Neuron (in vitro differentiated cells): ENCODE measurements around the gene TBC1D9.

Experiments
- H2AFZ ChIP-seq: one replicate; pipeline ENCODE4 v1.6.1; 2013; ENCODE audit warnings: low read depth, mild to moderate bottlenecking, inconsistent platforms, low read length, moderate library complexity
- H3K27me3 ChIP-seq: one replicate; pipeline ENCODE4 v1.6.1; 2013; ENCODE audit warnings: low read length; ENCODE audit not compliant: insufficient read depth
- H3K36me3 ChIP-seq: one replicate; pipeline ENCODE4 v1.6.1; 2013; ENCODE audit warnings: low read length; ENCODE audit not compliant: insufficient read depth
- H3K4me1 ChIP-seq: one replicate; pipeline ENCODE4 v1.6.1; 2013; ENCODE audit warnings: low read length; ENCODE audit not compliant: insufficient read depth
- H3K4me3 ChIP-seq: 2 replicates; pipeline ENCODE4 v1.5.1; 2013; ENCODE audit warnings: mild to moderate bottlenecking, low read length, moderate library complexity
- H3K9me3 ChIP-seq: one replicate; pipeline ENCODE4 v1.6.1; 2013; ENCODE audit warnings: low read length

TBC1D9 gene

DNA sequence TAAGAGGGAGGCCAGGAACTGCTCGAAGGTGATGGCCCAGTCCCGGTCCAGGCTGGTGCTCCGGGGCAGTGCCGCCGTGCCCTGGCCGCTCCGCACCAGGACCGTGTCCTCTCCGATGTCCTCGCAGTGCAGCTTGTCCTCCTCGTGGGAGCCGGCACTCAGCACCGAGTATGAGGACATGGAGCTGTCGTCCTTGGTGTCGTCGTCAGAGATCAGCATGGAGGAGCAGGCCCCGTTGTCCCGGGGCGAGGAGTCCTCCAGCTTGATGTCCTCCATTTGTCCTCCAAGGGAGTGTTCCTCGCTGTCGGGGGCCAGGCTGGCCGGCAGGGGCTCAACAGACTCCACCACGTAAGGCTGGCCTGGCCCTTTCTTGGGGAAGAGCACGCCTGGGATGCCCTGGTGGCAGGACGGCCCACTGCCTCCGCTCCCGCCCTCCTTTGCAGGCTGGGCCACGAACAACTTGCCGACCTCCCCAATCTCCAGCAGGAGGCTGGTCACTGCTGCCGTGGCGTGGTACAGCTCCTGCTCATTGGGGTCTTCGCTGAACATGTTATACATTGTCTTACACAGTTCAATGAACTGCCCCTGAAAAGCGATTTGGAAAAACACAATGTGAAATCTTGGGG, 133.7 kb downstream of the TBC1D9 start:
- Histone ChIP-seq H3K36me3 (peaks cover 43% of the 10 kb centered on the region), H3K4me1 (peaks cover 7% of the 10 kb centered on the region)

DNA sequence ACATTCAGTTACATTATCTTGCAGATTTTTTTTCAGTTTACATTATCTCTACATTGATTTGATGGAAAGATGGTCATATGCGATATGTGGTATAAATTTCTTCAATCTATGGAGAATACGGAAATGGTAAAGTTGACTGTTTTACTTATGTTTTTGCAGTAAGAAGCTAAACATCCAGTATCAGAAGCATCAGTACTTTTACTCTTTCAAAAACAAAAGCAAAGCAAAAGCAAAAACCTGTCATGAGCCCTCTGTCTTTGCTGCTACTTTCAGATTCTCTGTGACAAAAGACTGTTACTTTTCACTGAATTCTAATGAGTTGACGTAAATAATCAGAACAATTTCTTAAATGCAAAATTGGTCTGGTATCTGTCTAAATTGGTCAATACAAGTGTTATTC, 135.0 kb downstream of the TBC1D9 start:
- Histone ChIP-seq H3K27me3 (no peaks in the 10 kb centered on the region), H3K4me3 (no peak overlapping the region), H3K36me3 (peaks cover 33% of the 10 kb centered on the region), H3K9me3 (no peaks in the 10 kb centered on the region), H2AFZ (no peak overlapping the region), H3K4me1 (peaks cover 9% of the 10 kb centered on the region)

More for the DNA sequence above, 133.7 kb downstream of the TBC1D9 start:
- H2AFZ ChIP-seq: no peak overlapping the region
- no peaks in the 10 kb centered on the region for H3K9me3 ChIP-seq
- H3K27me3 ChIP-seq: no peaks in the 10 kb centered on the region
- H3K4me3 ChIP-seq: no peak overlapping the region

DNA sequence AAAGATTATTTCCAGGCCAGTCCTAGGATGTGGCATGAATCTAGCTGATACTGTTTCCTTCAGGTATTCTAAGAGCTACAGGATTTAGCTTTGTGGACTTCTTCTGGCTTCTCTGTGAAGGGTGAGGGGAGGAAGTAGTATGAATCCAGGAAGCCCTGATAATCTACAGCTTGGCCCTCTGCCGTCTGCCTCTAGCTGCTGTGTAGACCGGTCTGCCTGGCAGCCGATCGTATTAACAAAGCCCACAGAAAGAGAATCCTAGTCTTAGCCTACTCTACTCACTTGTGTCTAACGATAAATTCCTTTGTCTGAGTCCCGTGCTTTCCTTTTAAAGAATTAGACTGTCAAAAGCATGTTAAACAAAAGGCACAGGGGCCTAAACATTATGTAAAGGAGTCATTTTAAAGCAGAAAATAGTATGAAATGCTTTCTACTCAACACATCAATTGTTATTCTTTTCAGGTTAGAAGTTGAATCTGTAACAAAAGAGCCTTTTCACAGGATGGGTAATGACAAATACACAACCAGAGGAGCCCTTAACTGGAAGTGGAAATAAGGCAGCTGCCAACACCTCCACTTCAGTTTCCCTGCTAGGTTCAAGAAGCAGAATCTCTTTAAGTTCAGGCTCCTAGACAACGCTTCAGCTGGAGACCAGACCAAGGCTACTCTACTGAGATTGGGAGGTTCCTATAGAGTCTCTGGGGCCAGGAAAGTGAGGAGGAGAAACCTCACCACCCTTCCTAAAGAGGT, 138.5 kb downstream of the TBC1D9 start:
- Histone ChIP-seq H3K36me3 (peaks cover 8% of the 10 kb centered on the region), H3K9me3 (no peaks in the 10 kb centered on the region), H3K4me1 (peaks cover 9% of the 10 kb centered on the region), H2AFZ (peak overlapping the region; percentile 31), H3K4me3 (no peak overlapping the region), H3K27me3 (no peaks in the 10 kb centered on the region)

- Histone ChIP-seq H3K9me3 (no peaks in the 10 kb centered on the region), H3K4me1 (peaks cover 11% of the 10 kb centered on the region), H3K36me3 (no peaks in the 10 kb centered on the region), H2AFZ (no peak overlapping the region), H3K27me3 (no peaks in the 10 kb centered on the region), H3K4me3 (no peak overlapping the region)
These were observed 140.7 kb downstream of the TBC1D9 start for GRCh38 chr4:140615451-140615850.

- Histone ChIP-seq H3K4me3 (no peak overlapping the region), H3K9me3 (no peaks in the 10 kb centered on the region), H2AFZ (no peak overlapping the region), H3K4me1 (peaks cover 15% of the 10 kb centered on the region), H3K27me3 (no peaks in the 10 kb centered on the region), H3K36me3 (no peaks in the 10 kb centered on the region)
These were observed 143.8 kb downstream of the TBC1D9 start for GRCh38 chr4:140612357-140612756.

DNA sequence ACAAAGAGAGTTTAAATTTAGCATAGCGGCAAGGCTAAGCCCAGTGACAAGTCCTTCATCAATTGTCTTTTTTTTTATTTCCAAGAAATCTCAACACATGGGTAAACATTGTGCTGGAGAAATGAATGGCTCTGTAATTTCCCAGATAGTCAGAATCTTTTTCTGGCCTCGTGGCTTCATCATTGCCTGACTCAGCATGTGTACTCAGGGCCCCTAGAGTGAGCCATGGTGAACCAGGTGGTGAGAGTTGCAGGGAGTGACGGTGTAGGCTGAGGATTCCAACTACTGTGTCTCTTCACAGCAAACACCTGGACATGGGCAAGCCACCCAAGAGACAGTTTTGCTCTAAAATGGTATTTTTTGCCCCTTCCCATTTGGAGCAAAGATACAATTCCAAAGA, 144.3 kb downstream of the TBC1D9 start:
- Histone ChIP-seq H3K4me3 (no peak overlapping the region), H3K36me3 (no peaks in the 10 kb centered on the region), H3K4me1 (peaks cover 14% of the 10 kb centered on the region), H3K9me3 (no peaks in the 10 kb centered on the region), H2AFZ (no peak overlapping the region), H3K27me3 (no peaks in the 10 kb centered on the region)

DNA sequence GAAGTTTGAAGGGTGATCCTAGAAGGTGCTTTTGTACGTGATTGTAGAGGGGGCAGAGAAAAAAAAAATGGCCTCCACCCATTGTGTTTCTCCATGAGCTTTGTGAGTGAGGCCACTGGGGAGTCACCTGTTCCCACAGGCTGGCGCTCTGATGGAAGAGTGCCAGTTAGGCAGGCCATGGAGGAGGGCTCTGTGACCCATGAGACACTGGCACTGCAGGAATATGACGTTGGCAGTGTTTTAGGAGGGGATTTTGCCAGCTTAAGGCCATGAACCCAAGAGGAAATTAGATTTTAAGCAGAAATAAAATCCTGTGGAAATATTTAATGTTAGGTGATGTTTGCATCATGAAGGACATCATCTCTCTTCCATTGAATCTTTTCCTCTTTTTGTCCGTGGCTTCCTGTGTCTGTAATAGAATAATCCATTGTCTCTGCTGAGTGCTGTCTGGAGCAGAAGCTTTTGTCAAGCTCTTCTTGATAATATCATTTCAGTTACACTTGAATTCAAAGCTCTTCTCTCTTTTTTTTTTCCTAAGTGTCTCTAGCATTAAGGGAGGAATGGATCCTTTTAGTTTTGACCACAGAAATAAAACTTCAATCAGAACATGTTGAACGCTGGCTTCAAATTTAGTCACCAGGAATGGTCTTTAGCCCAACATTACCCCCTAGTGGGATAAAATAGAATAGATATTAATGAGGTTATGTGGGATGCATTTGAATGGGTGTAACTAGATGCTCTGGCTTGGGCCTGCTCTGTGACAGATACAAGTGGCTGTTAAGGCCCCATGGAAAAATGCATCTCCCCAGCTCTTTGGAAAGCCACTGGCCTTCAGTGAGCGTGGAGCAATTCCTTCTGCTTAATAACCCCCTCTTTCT, 146.4 kb downstream of the TBC1D9 start:
- Histone ChIP-seq H3K27me3 (no peaks in the 10 kb centered on the region), H3K36me3 (no peaks in the 10 kb centered on the region), H3K9me3 (no peaks in the 10 kb centered on the region), H2AFZ (peak overlapping the region; percentile 46), H3K4me1 (peaks cover 14% of the 10 kb centered on the region), H3K4me3 (no peak overlapping the region)

DNA sequence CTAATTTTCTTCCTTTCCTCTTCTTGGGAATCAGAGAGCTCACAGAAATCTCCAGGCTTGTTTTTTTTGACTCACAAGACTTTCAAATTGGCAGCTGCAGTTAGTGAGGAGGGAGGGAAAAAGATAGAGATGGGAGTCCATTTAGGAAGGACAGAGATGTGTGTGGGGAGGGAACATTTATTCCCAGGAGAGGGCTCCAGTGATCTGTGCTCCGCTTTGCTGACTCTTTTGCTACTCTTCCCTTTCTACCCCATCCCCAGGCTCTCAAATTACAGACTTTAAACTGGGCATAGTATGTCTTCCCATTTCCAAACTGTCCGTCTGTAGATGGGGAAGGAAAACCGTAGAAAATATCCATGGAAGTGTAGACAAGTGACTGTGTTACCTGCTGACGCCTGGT, 148.3 kb downstream of the TBC1D9 start:
- Histone ChIP-seq H3K9me3 (no peaks in the 10 kb centered on the region), H3K27me3 (no peaks in the 10 kb centered on the region), H3K4me3 (no peak overlapping the region), H3K4me1 (peaks cover 18% of the 10 kb centered on the region), H2AFZ (no peak overlapping the region), H3K36me3 (no peaks in the 10 kb centered on the region)

- no peaks in the 10 kb centered on the region for H3K27me3 ChIP-seq
These were observed 151.6 kb downstream of the TBC1D9 start for GRCh38 chr4:140604544-140604943.

GRCh38 chr4:140603286-140603685, 152.9 kb downstream of the TBC1D9 start:
- H3K36me3 ChIP-seq: no peaks in the 10 kb centered on the region
- no peaks in the 10 kb centered on the region for H3K27me3 ChIP-seq
- no peak overlapping the region for H2AFZ ChIP-seq
- H3K4me3 ChIP-seq: no peak overlapping the region
- H3K4me1 ChIP-seq: peaks cover 10% of the 10 kb centered on the region
- no peaks in the 10 kb centered on the region for H3K9me3 ChIP-seq

More at GRCh38 chr4:140604544-140604943, 151.6 kb downstream of the TBC1D9 start:
- Histone ChIP-seq H2AFZ (no peak overlapping the region), H3K9me3 (no peaks in the 10 kb centered on the region), H3K4me3 (no peak overlapping the region), H3K36me3 (no peaks in the 10 kb centered on the region), H3K4me1 (peaks cover 14% of the 10 kb centered on the region)

DNA sequence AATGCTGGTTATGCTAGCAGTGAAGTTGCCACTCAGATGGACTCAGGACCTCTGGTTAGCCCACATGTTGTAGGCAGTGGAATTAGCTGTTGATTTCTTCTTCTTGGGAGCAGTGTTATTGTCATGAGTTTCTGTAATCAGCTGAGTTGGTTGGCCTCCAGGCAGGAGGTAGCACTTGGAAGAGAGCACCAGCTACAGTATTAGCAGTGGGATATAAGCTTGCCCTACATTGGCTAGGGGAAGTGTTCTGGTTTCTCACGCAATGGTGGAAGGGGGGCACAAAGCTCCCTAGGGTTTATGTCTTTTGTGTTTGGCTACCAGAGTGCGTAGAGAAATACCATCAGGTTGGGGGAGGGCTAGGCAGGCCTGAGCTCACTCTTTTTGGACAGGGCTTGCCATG, 153.5 kb downstream of the TBC1D9 start:
- no peaks in the 10 kb centered on the region for H3K9me3 ChIP-seq
- H2AFZ ChIP-seq: no peak overlapping the region

GRCh38 chr4:140600408-140600807, 155.8 kb downstream of the TBC1D9 start:
- no peaks in the 10 kb centered on the region for H3K36me3 ChIP-seq

More for the DNA sequence above, 153.5 kb downstream of the TBC1D9 start:
- Histone ChIP-seq H3K36me3 (no peaks in the 10 kb centered on the region), H3K4me1 (peaks cover 10% of the 10 kb centered on the region), H3K4me3 (no peak overlapping the region), H3K27me3 (no peaks in the 10 kb centered on the region)

GRCh38 chr4:140595065-140595464, 161.1 kb downstream of the TBC1D9 start:
- H3K4me3 ChIP-seq: no peak overlapping the region
- H3K27me3 ChIP-seq: no peaks in the 10 kb centered on the region
- H2AFZ ChIP-seq: no peak overlapping the region
- H3K36me3 ChIP-seq: no peaks in the 10 kb centered on the region
- no peaks in the 10 kb centered on the region for H3K4me1 ChIP-seq
- H3K9me3 ChIP-seq: peaks cover 2% of the 10 kb centered on the region

More at GRCh38 chr4:140600408-140600807, 155.8 kb downstream of the TBC1D9 start:
- Histone ChIP-seq H3K4me3 (no peak overlapping the region), H2AFZ (no peak overlapping the region), H3K27me3 (no peaks in the 10 kb centered on the region), H3K9me3 (peaks cover 2% of the 10 kb centered on the region), H3K4me1 (peaks cover 10% of the 10 kb centered on the region)
